ENCODE data around the gene IL9.

DNA sequence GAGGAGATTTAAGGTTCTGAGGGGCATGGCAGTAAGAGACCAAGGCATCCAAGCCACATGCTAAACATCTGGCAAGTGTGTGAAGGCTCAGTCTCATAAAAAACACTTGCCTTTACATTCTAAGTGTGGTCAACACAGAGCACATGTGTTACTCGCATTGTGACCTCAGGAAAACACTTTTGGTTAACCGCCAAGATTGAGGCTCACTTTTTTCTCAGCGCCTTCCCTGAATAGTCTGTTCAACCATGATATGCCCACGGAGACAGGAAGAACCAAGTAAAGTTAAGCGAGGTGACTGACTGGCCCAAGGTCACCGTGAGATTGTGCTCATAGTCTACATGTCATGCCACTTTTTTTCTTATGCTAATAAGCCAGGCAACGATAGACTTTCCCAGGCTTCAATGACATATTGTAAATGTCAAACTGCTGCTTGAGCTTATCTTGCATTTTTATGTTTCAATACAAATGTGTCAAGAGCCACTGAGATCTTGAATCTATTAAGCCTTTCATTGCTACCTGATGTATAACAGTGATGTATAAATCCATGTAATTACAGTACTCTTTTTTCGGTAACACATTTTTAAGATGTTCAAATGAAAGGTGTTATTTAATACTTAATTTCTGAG, 21.1 kb upstream of the IL9 start:
- TF ChIP-seq, protein P1, sequence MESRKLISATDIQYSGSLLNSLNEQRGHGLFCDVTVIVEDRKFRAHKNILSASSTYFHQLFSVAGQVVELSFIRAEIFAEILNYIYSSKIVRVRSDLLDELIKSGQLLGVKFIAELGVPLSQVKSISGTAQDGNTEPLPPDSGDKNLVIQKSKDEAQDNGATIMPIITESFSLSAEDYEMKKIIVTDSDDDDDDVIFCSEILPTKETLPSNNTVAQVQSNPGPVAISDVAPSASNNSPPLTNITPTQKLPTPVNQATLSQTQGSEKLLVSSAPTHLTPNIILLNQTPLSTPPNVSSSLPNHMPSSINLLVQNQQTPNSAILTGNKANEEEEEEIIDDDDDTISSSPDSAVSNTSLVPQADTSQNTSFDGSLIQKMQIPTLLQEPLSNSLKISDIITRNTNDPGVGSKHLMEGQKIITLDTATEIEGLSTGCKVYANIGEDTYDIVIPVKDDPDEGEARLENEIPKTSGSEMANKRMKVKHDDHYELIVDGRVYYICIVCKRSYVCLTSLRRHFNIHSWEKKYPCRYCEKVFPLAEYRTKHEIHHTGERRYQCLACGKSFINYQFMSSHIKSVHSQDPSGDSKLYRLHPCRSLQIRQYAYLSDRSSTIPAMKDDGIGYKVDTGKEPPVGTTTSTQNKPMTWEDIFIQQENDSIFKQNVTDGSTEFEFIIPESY (CRISPR knock-in tag; IDR thresholded peaks at IDR 0.05), result no peak
- TF ChIP-seq POLR2AphosphoS5 (IDR thresholded peaks at IDR 0.05; ENCODE audit: low read depth, low read length) (no peak), TAF1 (CRISPR knock-in tag; IDR thresholded peaks at IDR 0.05) (no peak), POLR2A (IDR thresholded peaks at IDR 0.05; ENCODE audit: insufficient read depth in 1 of 2, low read depth in 2 of 2, low read length in 2 of 2) (no peak)
- TF ChIP-seq, protein P2, sequence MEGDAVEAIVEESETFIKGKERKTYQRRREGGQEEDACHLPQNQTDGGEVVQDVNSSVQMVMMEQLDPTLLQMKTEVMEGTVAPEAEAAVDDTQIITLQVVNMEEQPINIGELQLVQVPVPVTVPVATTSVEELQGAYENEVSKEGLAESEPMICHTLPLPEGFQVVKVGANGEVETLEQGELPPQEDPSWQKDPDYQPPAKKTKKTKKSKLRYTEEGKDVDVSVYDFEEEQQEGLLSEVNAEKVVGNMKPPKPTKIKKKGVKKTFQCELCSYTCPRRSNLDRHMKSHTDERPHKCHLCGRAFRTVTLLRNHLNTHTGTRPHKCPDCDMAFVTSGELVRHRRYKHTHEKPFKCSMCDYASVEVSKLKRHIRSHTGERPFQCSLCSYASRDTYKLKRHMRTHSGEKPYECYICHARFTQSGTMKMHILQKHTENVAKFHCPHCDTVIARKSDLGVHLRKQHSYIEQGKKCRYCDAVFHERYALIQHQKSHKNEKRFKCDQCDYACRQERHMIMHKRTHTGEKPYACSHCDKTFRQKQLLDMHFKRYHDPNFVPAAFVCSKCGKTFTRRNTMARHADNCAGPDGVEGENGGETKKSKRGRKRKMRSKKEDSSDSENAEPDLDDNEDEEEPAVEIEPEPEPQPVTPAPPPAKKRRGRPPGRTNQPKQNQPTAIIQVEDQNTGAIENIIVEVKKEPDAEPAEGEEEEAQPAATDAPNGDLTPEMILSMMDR (CRISPR knock-in tag; IDR thresholded peaks at IDR 0.05), result no peak
- TF ChIP-seq, protein P3, sequence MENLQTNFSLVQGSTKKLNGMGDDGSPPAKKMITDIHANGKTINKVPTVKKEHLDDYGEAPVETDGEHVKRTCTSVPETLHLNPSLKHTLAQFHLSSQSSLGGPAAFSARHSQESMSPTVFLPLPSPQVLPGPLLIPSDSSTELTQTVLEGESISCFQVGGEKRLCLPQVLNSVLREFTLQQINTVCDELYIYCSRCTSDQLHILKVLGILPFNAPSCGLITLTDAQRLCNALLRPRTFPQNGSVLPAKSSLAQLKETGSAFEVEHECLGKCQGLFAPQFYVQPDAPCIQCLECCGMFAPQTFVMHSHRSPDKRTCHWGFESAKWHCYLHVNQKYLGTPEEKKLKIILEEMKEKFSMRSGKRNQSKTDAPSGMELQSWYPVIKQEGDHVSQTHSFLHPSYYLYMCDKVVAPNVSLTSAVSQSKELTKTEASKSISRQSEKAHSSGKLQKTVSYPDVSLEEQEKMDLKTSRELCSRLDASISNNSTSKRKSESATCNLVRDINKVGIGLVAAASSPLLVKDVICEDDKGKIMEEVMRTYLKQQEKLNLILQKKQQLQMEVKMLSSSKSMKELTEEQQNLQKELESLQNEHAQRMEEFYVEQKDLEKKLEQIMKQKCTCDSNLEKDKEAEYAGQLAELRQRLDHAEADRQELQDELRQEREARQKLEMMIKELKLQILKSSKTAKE (CRISPR knock-in tag; IDR thresholded peaks at IDR 0.05; ENCODE audit: borderline replicate concordance), result no peak
